Tibial nerve (tissue), 4 donors: ENCODE measurements around the gene FRMD4B. TPM values are rescaled to one million over a fixed set of nuclear protein-coding genes. Genes with fewer than 3 reads are reported as not detected.

Source experiments
- DNase-seq, 2 donors: peaks; one replicate each; pipeline ENCODE4 v3.0.0-alpha.2; 2019; ENCODE audit warnings: low spot score in 2 of 2
- H3K27ac ChIP-seq, 4 donors: fragments of 200-600 bp; sonication (generic) in 3 of 4; one replicate each; pipeline ENCODE4 v1.5.1; 2017 to 2019; ENCODE audit warnings: mild to moderate bottlenecking in 1 of 4
- H3K27me3 ChIP-seq, 2 donors: fragments of 200-600 bp; sonication (generic) in 1 of 2; one replicate each; pipeline versions ENCODE4 v1.5.1 to v1.6.0; 2017 to 2019
- H3K36me3 ChIP-seq, 3 donors: fragments of 200-600 bp; sonication (generic); one replicate each; pipeline ENCODE4 v1.5.1; 2018 to 2019
- H3K4me1 ChIP-seq, 4 donors: fragments of 200-600 bp; sonication (generic) in 3 of 4; one replicate each; pipeline ENCODE4 v1.5.1; 2017 to 2019
- H3K4me3 ChIP-seq, 4 donors: fragments of 200-600 bp; sonication (generic) in 3 of 4; one replicate each; pipeline ENCODE4 v1.5.1; 2017 to 2019; ENCODE audit warnings: mild to moderate bottlenecking in 1 of 4, moderate library complexity in 1 of 4
- H3K9me3 ChIP-seq, 4 donors: fragments of 200-600 bp; sonication (generic) in 3 of 4; one replicate each; pipeline ENCODE4 v1.5.1; 2017 to 2019
- CTCF ChIP-seq, 5 experiments: fragments of 200-600 bp in 3 of 5; fragments of 450-650 bp in 2 of 5; sonication (generic) in 3 of 5; IDR thresholded peaks; one replicate each; pipeline ENCODE4 v1.5.1; 2016 to 2019; ENCODE audit warnings: antibody characterized with exemption in 5 of 5, mild to moderate bottlenecking in 3 of 5, moderate library complexity in 2 of 5
- EP300 ChIP-seq, 2 donors: sonication (generic); formaldehyde crosslinking; IDR thresholded peaks; one replicate each; pipeline ENCODE4 v1.6.1; 2017; ENCODE audit warnings: antibody characterized with exemption in 2 of 2, mild to moderate bottlenecking in 1 of 2
- POLR2A ChIP-seq, 2 donors: fragments of 450-650 bp; IDR thresholded peaks; one replicate each; pipeline ENCODE4 v1.6.1; 2017; ENCODE audit warnings: antibody characterized with exemption in 2 of 2, mild to moderate bottlenecking in 2 of 2, moderate library complexity in 2 of 2
- WGBS, 2 donors: methylation state at CpG; one replicate each; pipeline ENCODE4 v1.1.5; 2018; 5-methylcytosine and 5-hydroxymethylcytosine counted together
- total RNA-seq, 4 donors: library from RNA; depleted of rRNA; stranded (reverse); fragments of >200 nt; gene quantifications; one replicate each; pipeline ENCODE4 v1.1.0, GENCODE V29; 2016

Gene FRMD4B
- total RNA-seq, 4 donors from 2014 or later, result 41.7 to 62.1 (median 56.1) TPM

- TF ChIP-seq CTCF (IDR thresholded peaks at IDR 0.05), result no peak
- no peak for DNase-seq
- H3K9me3 ChIP-seq, result no peaks in the 10 kb centered on the region
- H3K36me3 ChIP-seq, result peaks cover 0 to 11% (median 0%) of the 10 kb centered on the region in 3 donors
- H3K4me1 ChIP-seq, result peaks cover 0 to 35% (median 0%) of the 10 kb centered on the region in 4 donors
- WGBS, 2 donors, result 91 to 97% methylated on average over 1 of the region's 1 CpG
- H3K27ac ChIP-seq, result peak overlapping the region in 1 of 4 donors; percentile 31
- no peaks in the 10 kb centered on the region for H3K27me3 ChIP-seq
- H3K4me3 ChIP-seq, result no peak overlapping the region
Measured at GRCh38 chr3:69172058-69172457, 213.8 kb downstream of the FRMD4B start.

- no peaks in the 10 kb centered on the region for H3K27me3 ChIP-seq
- WGBS, 2 donors, result 91 to 92% methylated on average over 1 of the region's 1 CpG
- DNase-seq, result no peak
- H3K4me3 ChIP-seq, result no peak overlapping the region
- no peak for TF ChIP-seq EP300 (IDR thresholded peaks at IDR 0.05)
- TF ChIP-seq CTCF (IDR thresholded peaks at IDR 0.05), result no peak
- no peak for TF ChIP-seq POLR2A (IDR thresholded peaks at IDR 0.05)
- H3K36me3 ChIP-seq, result peaks cover 0 to 6% (median 0%) of the 10 kb centered on the region in 3 donors
- peaks cover 0 to 3% (median 0%) of the 10 kb centered on the region in 4 donors for H3K4me1 ChIP-seq
- H3K27ac ChIP-seq, result no peak overlapping the region
- H3K9me3 ChIP-seq, result no peaks in the 10 kb centered on the region
Measured at GRCh38 chr3:69166446-69166845, 219.4 kb downstream of the FRMD4B start.

- no peak for DNase-seq
- Histone ChIP-seq H3K4me3 (no peak overlapping the region), H3K4me1 (no peaks in the 10 kb centered on the region), H3K36me3 (no peaks in the 10 kb centered on the region), H3K9me3 (no peaks in the 10 kb centered on the region), H3K27ac (no peak overlapping the region), H3K27me3 (no peaks in the 10 kb centered on the region)
- WGBS, 2 donors, result 95 to 96% methylated on average over 4 of the region's 4 CpGs
- TF ChIP-seq CTCF (IDR thresholded peaks at IDR 0.05), result no peak
- no peak for TF ChIP-seq POLR2A (IDR thresholded peaks at IDR 0.05)
- TF ChIP-seq EP300 (IDR thresholded peaks at IDR 0.05), result no peak
Measured at GRCh38 chr3:69165744-69166143, 220.1 kb downstream of the FRMD4B start.

- H3K4me3 ChIP-seq, result no peak overlapping the region
- no peaks in the 10 kb centered on the region for H3K4me1 ChIP-seq
- no peak overlapping the region for H3K27ac ChIP-seq
- no peaks in the 10 kb centered on the region for H3K9me3 ChIP-seq
- DNase-seq, result no peak
- H3K27me3 ChIP-seq, result no peaks in the 10 kb centered on the region
- TF ChIP-seq CTCF (IDR thresholded peaks at IDR 0.05), result no peak
- no peak for TF ChIP-seq EP300 (IDR thresholded peaks at IDR 0.05)
- no peaks in the 10 kb centered on the region for H3K36me3 ChIP-seq
Measured at GRCh38 chr3:69164296-69164695, 221.6 kb downstream of the FRMD4B start.

GRCh38 chr3:69162308-69162980 is 223.4 kb downstream of the FRMD4B start:
- Histone ChIP-seq H3K4me1 (no peaks in the 10 kb centered on the region), H3K9me3 (no peaks in the 10 kb centered on the region), H3K4me3 (no peak overlapping the region), H3K27ac (no peak overlapping the region), H3K27me3 (no peaks in the 10 kb centered on the region), H3K36me3 (no peaks in the 10 kb centered on the region)
- WGBS, 2 donors, result 89 to 91% methylated on average over 2 of the region's 2 CpGs
- DNase-seq, result no peak
- TF ChIP-seq EP300 (IDR thresholded peaks at IDR 0.05) (no peak), CTCF (IDR thresholded peaks at IDR 0.05) (no peak), POLR2A (IDR thresholded peaks at IDR 0.05) (no peak)
